GM12865 (cell line): ENCODE results near the gene CCDC51.

Source experiments
- DNase-seq: peaks from one replicate; pipeline ENCODE4 v3.0.0; 2010; ENCODE audit warnings: low read depth
- H3K4me3 ChIP-seq: 2 replicates; pipeline ENCODE4 v1.5.1; 2011; ENCODE audit warnings: mild to moderate bottlenecking, low read depth, low read length, control low read depth
- TF ChIP-seq, protein P1 (sequence below): IDR thresholded peaks from 2 replicates; pipeline ENCODE4 v1.5.1; 2011; ENCODE audit warnings: low read length, control low read depth, low read depth, inconsistent platforms; ENCODE audit not compliant: insufficient read depth; ENCODE audit errors: missing control alignments

CCDC51 gene

GRCh38 chr3:48411041-48411588 is 28.8 kb downstream of the CCDC51 start:
- TF ChIP-seq, protein P1, sequence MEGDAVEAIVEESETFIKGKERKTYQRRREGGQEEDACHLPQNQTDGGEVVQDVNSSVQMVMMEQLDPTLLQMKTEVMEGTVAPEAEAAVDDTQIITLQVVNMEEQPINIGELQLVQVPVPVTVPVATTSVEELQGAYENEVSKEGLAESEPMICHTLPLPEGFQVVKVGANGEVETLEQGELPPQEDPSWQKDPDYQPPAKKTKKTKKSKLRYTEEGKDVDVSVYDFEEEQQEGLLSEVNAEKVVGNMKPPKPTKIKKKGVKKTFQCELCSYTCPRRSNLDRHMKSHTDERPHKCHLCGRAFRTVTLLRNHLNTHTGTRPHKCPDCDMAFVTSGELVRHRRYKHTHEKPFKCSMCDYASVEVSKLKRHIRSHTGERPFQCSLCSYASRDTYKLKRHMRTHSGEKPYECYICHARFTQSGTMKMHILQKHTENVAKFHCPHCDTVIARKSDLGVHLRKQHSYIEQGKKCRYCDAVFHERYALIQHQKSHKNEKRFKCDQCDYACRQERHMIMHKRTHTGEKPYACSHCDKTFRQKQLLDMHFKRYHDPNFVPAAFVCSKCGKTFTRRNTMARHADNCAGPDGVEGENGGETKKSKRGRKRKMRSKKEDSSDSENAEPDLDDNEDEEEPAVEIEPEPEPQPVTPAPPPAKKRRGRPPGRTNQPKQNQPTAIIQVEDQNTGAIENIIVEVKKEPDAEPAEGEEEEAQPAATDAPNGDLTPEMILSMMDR = no peak
- H3K4me3 ChIP-seq = no peak overlapping the region
- no peak for DNase-seq

GRCh38 chr3:48410205-48411040 is 29.5 kb downstream of the CCDC51 start:
- TF ChIP-seq, protein P1 = no peak
- no peak for DNase-seq
- no peak overlapping the region for H3K4me3 ChIP-seq

GRCh38 chr3:48409291-48410201 is 30.4 kb downstream of the CCDC51 start:
- no peak for DNase-seq
- TF ChIP-seq, protein P1 = no peak
- H3K4me3 ChIP-seq = no peak overlapping the region

GRCh38 chr3:48408823-48409281 is 31.1 kb downstream of the CCDC51 start:
- DNase-seq = no peak
- H3K4me3 ChIP-seq = no peak overlapping the region
- TF ChIP-seq, protein P1 = peak; percentile 19

- no peak for DNase-seq
- TF ChIP-seq, protein P1 = no peak
- H3K4me3 ChIP-seq = no peak overlapping the region
These were observed 32.3 kb downstream of the CCDC51 start for GRCh38 chr3:48407542-48408099.

- TF ChIP-seq, protein P1 = no peak
- no peak overlapping the region for H3K4me3 ChIP-seq
- no peak for DNase-seq
These were observed 33.2 kb downstream of the CCDC51 start for GRCh38 chr3:48406443-48407431.
